Measurements from ENCODE around the gene RUBCN. TPM values are rescaled to one million over a fixed set of nuclear protein-coding genes. Genes with fewer than 3 reads are reported as not detected.
A peak's percentile ranks its signal among the peaks of the same experiment; 100 is the strongest.

RUBCN gene
- total RNA-seq, 1 experiment from 2014 or later, result 87.0 TPM

DNA sequence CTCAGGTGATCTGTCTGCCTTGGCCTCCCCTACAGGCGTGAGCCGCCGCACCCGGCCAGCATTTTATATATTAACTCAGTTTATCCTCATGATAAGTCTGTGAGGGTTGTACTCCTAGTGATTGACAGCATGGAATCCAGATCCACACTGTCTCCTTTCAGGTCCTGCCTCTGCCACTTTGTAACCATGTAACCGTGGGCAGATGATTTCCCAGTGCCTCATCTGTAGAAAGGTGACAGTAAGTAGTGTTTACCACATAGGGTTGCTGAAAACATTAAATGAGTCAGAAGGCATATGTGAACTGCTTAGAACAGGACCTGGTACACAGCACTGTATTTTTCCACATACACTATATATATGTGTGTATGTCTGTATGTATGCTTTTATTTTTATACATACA, 15.4 kb upstream of the RUBCN start:
- Histone ChIP-seq H3K9me3 (ENCODE audit: low read length) (no peaks in the 10 kb centered on the region), H4K20me1 (ENCODE audit: insufficient read depth, low read depth, low read length) (peaks cover 18% of the 10 kb centered on the region; the same call in 1 of the 2 replicates), H3K9me2 (replicated peaks; ENCODE audit: insufficient read depth, low read length) (no peaks in the 10 kb centered on the region), H3K4me3 (ENCODE audit: low read length) (peak overlapping the region; percentile 74), H3K4me2 (ENCODE audit: low read depth, low read length, poor library complexity, severe bottlenecking) (peak overlapping the region; percentile 81), H3K27ac (ENCODE audit: low read length) (peak overlapping the region; percentile 43), H3K36me3 (ENCODE audit: insufficient read depth, low read length) (peaks cover 22% of the 10 kb centered on the region), H3K27me3 (ENCODE audit: low read length) (no peaks in the 10 kb centered on the region), H3K79me2 (ENCODE audit: low read length) (peaks cover 81% of the 10 kb centered on the region), H3K9ac (ENCODE audit: low read length) (peak overlapping the region; percentile 95), H2AFZ (ENCODE audit: low read length) (no peak overlapping the region), H3K4me1 (ENCODE audit: low read length) (peaks cover 37% of the 10 kb centered on the region)
- DNase-seq, result no peak

DNA sequence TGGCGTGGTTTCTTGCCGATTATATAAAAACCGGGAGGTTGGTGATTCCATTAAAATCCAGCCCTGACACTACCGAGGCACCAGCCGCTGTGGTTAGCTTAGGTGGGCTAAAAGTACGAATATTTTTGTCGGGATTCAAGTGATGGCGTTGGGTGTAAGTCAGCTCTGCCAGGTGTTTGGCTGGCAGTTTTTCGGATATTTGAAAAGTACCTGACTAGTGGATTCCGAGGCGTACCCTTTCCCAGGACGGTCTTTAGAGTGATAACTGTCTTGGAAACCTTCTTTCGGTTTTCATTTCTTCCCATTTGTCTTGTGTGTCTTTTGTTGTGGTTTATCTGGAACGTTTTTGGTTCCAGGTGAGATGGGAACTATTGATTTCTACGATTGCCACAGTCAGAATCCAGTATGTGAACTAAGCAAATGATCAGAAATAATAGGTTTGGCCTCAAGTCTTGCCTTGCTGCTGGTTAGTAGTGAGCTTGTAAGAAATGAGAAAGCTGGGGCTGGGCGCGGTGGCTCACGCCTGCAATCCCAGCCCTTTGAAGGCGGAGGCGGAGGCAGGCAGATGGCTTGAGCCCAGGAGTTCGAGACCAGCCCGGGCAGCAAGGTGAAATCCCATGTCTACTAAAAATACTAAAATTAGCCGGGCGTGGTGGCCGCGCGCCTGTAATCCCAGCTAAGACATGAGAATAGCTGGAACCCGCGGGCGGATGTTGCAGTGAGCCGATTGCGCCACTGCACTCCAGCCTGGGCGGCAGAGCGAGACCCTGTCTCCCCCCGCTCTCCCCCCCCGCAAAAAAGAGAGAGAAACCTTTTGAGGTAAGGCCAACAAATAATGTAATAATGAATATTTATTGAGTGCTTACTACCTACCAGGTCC, 14.4 kb upstream of the RUBCN start:
- Histone ChIP-seq H2AFZ (ENCODE audit: low read length) (no peak overlapping the region), H3K36me3 (ENCODE audit: insufficient read depth, low read length) (peaks cover 12% of the 10 kb centered on the region), H4K20me1 (ENCODE audit: insufficient read depth, low read depth, low read length) (peaks cover 18% of the 10 kb centered on the region; the same call in 1 of the 2 replicates), H3K9me2 (replicated peaks; ENCODE audit: insufficient read depth, low read length) (no peaks in the 10 kb centered on the region), H3K27me3 (ENCODE audit: low read length) (no peaks in the 10 kb centered on the region), H3K9me3 (ENCODE audit: low read length) (no peaks in the 10 kb centered on the region), H3K27ac (ENCODE audit: low read length) (peak overlapping the region; percentile 92), H3K9ac (ENCODE audit: low read length) (peak overlapping the region; percentile 95), H3K4me3 (ENCODE audit: low read length) (peak overlapping the region; percentile 74), H3K4me2 (ENCODE audit: low read depth, low read length, poor library complexity, severe bottlenecking) (peak overlapping the region; percentile 81), H3K79me2 (ENCODE audit: low read length) (peaks cover 71% of the 10 kb centered on the region), H3K4me1 (ENCODE audit: low read length) (peaks cover 47% of the 10 kb centered on the region)
- DNase-seq, result peak; percentile 81

DNA sequence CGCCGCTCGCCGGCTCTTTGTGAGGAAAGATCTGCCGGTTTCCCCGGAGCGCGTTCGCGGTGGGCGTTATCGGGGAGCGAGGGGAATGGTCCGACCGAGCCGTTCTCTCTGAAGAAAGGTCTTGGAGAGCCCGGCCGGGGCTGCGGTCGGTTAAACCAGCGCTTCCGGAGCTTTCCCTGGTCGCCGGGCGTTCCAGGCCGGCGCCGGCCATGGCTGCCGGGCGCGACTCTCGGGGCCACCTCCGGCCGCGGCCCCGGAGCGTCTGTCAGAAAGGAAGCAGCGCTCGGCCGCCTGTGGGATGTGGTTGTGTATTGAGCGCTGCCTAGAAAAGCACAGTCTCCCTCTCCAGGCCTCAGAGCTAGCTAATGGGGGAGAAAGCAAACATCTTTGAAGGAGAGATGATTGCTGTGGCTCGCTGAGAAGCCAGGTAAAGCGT, 13.7 kb upstream of the RUBCN start:
- H3K4me1 ChIP-seq (ENCODE audit: low read length), result peaks cover 49% of the 10 kb centered on the region
- 0 out of 2 replicates have a peak, but pooled peaks cover 7% of the 10 kb centered on the region for H3K36me3 ChIP-seq (ENCODE audit: insufficient read depth, low read length)
- no peaks in the 10 kb centered on the region for H3K9me2 ChIP-seq (replicated peaks; ENCODE audit: insufficient read depth, low read length)
- peaks cover 65% of the 10 kb centered on the region for H3K79me2 ChIP-seq (ENCODE audit: low read length)
- peak overlapping the region; percentile 92 for H3K27ac ChIP-seq (ENCODE audit: low read length)
- peak overlapping the region; percentile 81 for H3K4me2 ChIP-seq (ENCODE audit: low read depth, low read length, poor library complexity, severe bottlenecking)
- peak overlapping the region; percentile 74 for H3K4me3 ChIP-seq (ENCODE audit: low read length)
- no peak overlapping the region for H2AFZ ChIP-seq (ENCODE audit: low read length)
- peak overlapping the region; percentile 95 for H3K9ac ChIP-seq (ENCODE audit: low read length)
- H3K9me3 ChIP-seq (ENCODE audit: low read length), result no peaks in the 10 kb centered on the region
- peaks cover 18% of the 10 kb centered on the region; the same call in 1 of the 2 replicates for H4K20me1 ChIP-seq (ENCODE audit: insufficient read depth, low read depth, low read length)
- DNase-seq, result peak; percentile 91
- H3K27me3 ChIP-seq (ENCODE audit: low read length), result no peaks in the 10 kb centered on the region

DNA sequence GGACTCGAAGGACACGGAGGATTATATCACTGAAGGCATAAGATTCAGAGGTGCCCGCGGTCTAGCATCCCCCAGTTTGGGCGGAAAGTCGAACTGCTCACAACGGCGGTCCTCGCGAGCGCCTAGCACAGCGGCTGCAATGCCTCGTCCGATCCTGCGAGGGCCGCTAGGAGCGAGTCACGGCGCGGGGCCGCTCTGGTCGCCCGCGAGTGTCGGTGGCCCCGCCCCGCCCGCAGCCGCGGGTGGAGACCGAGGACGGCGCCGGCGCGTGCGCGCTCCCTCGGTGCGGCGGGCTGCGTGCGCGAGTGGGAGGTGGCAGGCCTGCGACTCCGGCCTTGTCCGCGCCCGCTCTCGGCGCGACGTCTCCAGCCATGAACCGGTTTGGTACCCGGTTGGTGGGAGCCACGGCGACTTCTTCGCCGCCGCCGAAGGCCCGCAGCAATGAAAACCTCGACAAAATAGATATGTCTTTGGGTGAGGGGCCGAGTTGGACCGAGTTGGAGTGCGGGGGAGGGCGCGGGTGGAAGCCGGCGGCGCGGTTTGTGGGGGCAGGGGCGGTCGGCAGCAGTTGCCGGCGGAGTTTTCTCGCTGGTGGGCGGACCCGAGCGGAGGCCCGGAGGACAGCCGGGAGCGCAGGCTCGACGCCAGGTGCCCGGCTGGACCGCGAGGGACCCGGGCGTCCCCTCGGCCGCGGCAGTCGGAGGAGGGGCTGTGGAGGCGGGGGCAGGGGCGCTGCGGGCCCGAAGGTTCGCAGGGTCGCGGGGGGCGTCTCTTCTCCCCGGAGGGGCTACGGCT, 13.1 kb upstream of the RUBCN start, which contains the start of gene FYTTD1:
Gene FYTTD1, plus strand, starts transcription at position 283 of the 795 bp plus-strand sequence. Its CDS starts 89 bp downstream, at position 372.
- H3K9ac ChIP-seq (ENCODE audit: low read length), result peak within 1 kb of the TSS; percentile 95
- peak within 1 kb of the TSS; percentile 74 for H3K4me3 ChIP-seq (ENCODE audit: low read length)
- H3K27ac ChIP-seq (ENCODE audit: low read length), result peak within 1 kb of the TSS; percentile 92
- peaks cover 18% of the 10 kb centered on the region; the same call in 1 of the 2 replicates for H4K20me1 ChIP-seq (ENCODE audit: insufficient read depth, low read depth, low read length)
- peak within 1 kb of the TSS; percentile 81 for H3K4me2 ChIP-seq (ENCODE audit: low read depth, low read length, poor library complexity, severe bottlenecking)
- H3K9me3 ChIP-seq (ENCODE audit: low read length), result no peaks in the 10 kb centered on the region
- 0 out of 2 replicates have a peak, but pooled peaks cover 2% of the 10 kb centered on the region for H3K36me3 ChIP-seq (ENCODE audit: insufficient read depth, low read length)
- H3K79me2 ChIP-seq (ENCODE audit: low read length), result peaks cover 59% of the 10 kb centered on the region
- H2AFZ ChIP-seq (ENCODE audit: low read length), result peak within 1 kb of the TSS; percentile 67
- peaks cover 49% of the 10 kb centered on the region for H3K4me1 ChIP-seq (ENCODE audit: low read length)
- DNase-seq, result peak; percentile 97
- no peaks in the 10 kb centered on the region for H3K9me2 ChIP-seq (replicated peaks; ENCODE audit: insufficient read depth, low read length)
- H3K27me3 ChIP-seq (ENCODE audit: low read length), result no peaks in the 10 kb centered on the region

DNA sequence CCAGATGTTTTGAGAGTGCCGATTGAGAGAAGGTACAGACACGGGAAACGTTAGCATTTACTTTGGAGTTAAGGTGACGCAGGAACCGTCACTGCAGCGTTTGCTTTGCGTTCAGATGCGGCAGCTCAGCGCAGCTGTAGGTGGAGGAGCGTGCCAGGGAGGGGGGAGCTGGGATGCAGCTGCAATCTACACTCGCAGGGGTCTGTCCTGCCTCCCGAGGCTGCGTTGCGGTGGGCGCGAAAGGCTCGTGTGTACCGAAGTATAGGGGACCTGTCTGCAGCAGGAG, 12.6 kb upstream of the RUBCN start:
- Histone ChIP-seq H3K27me3 (ENCODE audit: low read length) (no peaks in the 10 kb centered on the region), H3K9ac (ENCODE audit: low read length) (peak overlapping the region; percentile 95), H3K27ac (ENCODE audit: low read length) (peak overlapping the region; percentile 92), H3K9me3 (ENCODE audit: low read length) (no peaks in the 10 kb centered on the region), H3K9me2 (replicated peaks; ENCODE audit: insufficient read depth, low read length) (no peaks in the 10 kb centered on the region), H2AFZ (ENCODE audit: low read length) (peak overlapping the region; percentile 67), H3K36me3 (ENCODE audit: insufficient read depth, low read length) (no peaks in the 10 kb centered on the region), H3K4me2 (ENCODE audit: low read depth, low read length, poor library complexity, severe bottlenecking) (peak overlapping the region; percentile 81), H3K79me2 (ENCODE audit: low read length) (peaks cover 54% of the 10 kb centered on the region), H3K4me3 (ENCODE audit: low read length) (peak overlapping the region; percentile 74), H3K4me1 (ENCODE audit: low read length) (peaks cover 52% of the 10 kb centered on the region), H4K20me1 (ENCODE audit: insufficient read depth, low read depth, low read length) (peaks cover 15% of the 10 kb centered on the region; the same call in 1 of the 2 replicates)
- DNase-seq, result peak; percentile 93

DNA sequence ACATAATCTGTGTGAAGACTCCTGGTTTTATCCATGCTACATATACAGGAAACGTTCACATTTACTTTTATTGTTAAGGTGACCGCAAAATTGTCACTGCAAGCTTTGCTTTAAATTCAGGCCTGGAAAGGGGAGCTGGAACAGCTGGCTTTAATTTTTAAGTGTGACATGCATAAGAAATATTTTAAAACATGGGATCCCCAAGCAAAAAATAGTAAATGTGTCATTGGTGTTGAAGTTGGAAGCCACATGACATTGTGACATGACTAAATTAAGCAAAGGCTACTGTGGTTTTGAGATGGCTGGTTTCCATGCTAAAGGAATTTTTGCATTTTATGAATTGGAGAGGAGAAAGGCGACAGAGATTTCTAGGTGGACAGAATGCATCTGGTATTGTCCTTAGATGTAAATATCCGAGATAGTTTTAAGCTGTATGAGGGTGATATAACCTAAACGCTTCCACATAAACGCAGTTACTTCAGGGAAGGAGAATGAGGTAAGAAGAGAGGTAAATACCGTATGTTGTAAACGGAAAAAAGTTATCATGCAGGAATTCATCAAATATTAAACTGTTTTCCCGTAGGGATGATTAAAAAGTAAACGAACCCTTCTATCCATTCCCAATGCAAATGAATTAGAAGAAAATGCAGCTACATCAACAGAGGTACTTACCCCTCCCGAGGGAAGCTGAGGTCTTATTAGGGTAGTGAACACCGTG, 12.1 kb upstream of the RUBCN start:
- Histone ChIP-seq H3K4me2 (ENCODE audit: low read depth, low read length, poor library complexity, severe bottlenecking) (peak overlapping the region; percentile 81), H3K27me3 (ENCODE audit: low read length) (no peaks in the 10 kb centered on the region), H3K36me3 (ENCODE audit: insufficient read depth, low read length) (no peaks in the 10 kb centered on the region), H3K27ac (ENCODE audit: low read length) (peak overlapping the region; percentile 92), H2AFZ (ENCODE audit: low read length) (peak overlapping the region; percentile 67), H3K4me1 (ENCODE audit: low read length) (peaks cover 55% of the 10 kb centered on the region), H3K79me2 (ENCODE audit: low read length) (peaks cover 49% of the 10 kb centered on the region), H3K9me3 (ENCODE audit: low read length) (no peaks in the 10 kb centered on the region), H3K9ac (ENCODE audit: low read length) (peak overlapping the region; percentile 95), H4K20me1 (ENCODE audit: insufficient read depth, low read depth, low read length) (peaks cover 15% of the 10 kb centered on the region; the same call in 1 of the 2 replicates), H3K9me2 (replicated peaks; ENCODE audit: insufficient read depth, low read length) (no peaks in the 10 kb centered on the region), H3K4me3 (ENCODE audit: low read length) (peak overlapping the region; percentile 74)
- DNase-seq, result peak; percentile 55

DNA sequence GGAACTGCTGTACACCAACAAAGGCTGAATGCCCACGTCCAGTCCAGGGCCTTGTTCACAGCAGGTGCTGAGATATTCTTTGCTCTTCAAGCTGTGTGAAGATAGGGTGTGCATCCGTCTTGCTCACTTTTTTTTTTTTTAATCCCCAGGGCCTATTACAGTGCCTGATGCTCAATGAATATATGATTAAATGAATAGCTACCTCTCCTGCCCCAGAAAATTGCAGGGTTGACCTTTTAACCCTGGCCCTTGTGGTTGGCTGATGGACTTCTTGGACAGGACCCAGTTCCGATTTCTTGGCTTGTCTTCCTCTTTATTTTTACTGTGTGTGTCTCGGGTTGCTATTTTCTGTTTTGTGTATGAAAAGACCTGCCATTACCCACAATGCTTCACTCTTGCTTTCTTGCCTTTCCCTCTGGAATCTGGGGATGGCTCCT, 10.1 kb upstream of the RUBCN start:
- Histone ChIP-seq H3K27ac (ENCODE audit: low read length) (peak overlapping the region; percentile 92), H3K9ac (ENCODE audit: low read length) (peak overlapping the region; percentile 28), H3K9me3 (ENCODE audit: low read length) (no peaks in the 10 kb centered on the region), H3K36me3 (ENCODE audit: insufficient read depth, low read length) (no peaks in the 10 kb centered on the region), H3K9me2 (replicated peaks; ENCODE audit: insufficient read depth, low read length) (no peaks in the 10 kb centered on the region), H4K20me1 (ENCODE audit: insufficient read depth, low read depth, low read length) (peaks cover 7% of the 10 kb centered on the region; the same call in 1 of the 2 replicates), H3K4me1 (ENCODE audit: low read length) (peaks cover 39% of the 10 kb centered on the region), H3K79me2 (ENCODE audit: low read length) (peaks cover 29% of the 10 kb centered on the region), H3K27me3 (ENCODE audit: low read length) (no peaks in the 10 kb centered on the region), H3K4me3 (ENCODE audit: low read length) (0 out of 2 replicates have a peak overlapping the region, but pooled peaks have one; percentile 1), H3K4me2 (ENCODE audit: low read depth, low read length, poor library complexity, severe bottlenecking) (peak overlapping the region; percentile 81), H2AFZ (ENCODE audit: low read length) (peak overlapping the region; percentile 29)
- peak; percentile 86 for DNase-seq

Data from Karpas-422 (cell line).